C4-2B (cell line): Measurements from ENCODE around the gene SFMBT2.

Experiments
- ZFX ChIP-seq: fragments of 450-650 bp; IDR thresholded peaks from 2 replicates; pipeline ENCODE4 v1.6.1; 2017
- TF ChIP-seq, protein P1 (sequence below): fragments of 450-650 bp; conservative IDR thresholded peaks from 2 replicates; pipeline ENCODE4 v1.5.1; 2017; ENCODE audit warnings: mild to moderate bottlenecking

DNA sequence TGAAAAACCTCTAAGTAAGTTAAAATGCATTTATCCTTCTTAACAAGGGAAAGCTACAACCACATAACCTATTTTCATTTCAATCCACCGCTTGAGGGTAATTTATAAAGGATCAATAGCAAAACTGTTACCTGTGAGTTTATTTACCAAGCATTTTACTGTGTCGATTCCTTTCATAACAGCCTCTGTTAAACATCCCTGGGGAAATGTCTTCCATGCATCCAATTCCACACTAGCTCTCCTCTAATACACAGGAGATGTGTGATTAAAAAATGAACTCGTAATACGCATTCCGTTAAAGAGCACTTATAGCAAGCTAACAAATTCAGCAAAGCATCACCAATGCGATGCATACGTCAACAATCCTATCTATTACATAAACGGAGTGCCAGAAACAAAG lies 185.7 kb downstream of the SFMBT2 start:
- TF ChIP-seq, protein P1, sequence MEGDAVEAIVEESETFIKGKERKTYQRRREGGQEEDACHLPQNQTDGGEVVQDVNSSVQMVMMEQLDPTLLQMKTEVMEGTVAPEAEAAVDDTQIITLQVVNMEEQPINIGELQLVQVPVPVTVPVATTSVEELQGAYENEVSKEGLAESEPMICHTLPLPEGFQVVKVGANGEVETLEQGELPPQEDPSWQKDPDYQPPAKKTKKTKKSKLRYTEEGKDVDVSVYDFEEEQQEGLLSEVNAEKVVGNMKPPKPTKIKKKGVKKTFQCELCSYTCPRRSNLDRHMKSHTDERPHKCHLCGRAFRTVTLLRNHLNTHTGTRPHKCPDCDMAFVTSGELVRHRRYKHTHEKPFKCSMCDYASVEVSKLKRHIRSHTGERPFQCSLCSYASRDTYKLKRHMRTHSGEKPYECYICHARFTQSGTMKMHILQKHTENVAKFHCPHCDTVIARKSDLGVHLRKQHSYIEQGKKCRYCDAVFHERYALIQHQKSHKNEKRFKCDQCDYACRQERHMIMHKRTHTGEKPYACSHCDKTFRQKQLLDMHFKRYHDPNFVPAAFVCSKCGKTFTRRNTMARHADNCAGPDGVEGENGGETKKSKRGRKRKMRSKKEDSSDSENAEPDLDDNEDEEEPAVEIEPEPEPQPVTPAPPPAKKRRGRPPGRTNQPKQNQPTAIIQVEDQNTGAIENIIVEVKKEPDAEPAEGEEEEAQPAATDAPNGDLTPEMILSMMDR = no peak
- no peak for TF ChIP-seq ZFX
